Left ventricle myocardium inferior (tissue), 1 donor: ENCODE results near the gene AIG1. TPM values are rescaled to one million over a fixed set of nuclear protein-coding genes. Genes with fewer than 3 reads are reported as not detected.
"Not testable (repeated sequence)": the region's sequence is repeated elsewhere in the genome, so short reads cannot be mapped to it uniquely, and the experiment has no call there.

ENCODE experiments used
- DNase-seq: peaks from one replicate; pipeline ENCODE4 v3.0.0-alpha.2; 2020
- H3K27ac ChIP-seq: fragments of 200-600 bp; replicated peaks from 2 replicates; pipeline ENCODE4 v1.8.0; 2021
- H3K27me3 ChIP-seq: fragments of 200-600 bp; 2 replicates; pipeline ENCODE4 v1.8.0; 2021; ENCODE audit warnings: low read depth
- H3K36me3 ChIP-seq: fragments of 200-600 bp; 2 replicates; pipeline ENCODE4 v1.8.0; 2021
- H3K4me1 ChIP-seq: fragments of 200-600 bp; 2 replicates; pipeline ENCODE4 v1.8.0; 2021
- H3K4me3 ChIP-seq: fragments of 200-600 bp; 2 replicates; pipeline ENCODE4 v1.8.0; 2021; ENCODE audit warnings: mild to moderate bottlenecking, moderate library complexity
- H3K9me3 ChIP-seq: fragments of 200-600 bp; replicated peaks from 2 replicates; pipeline ENCODE4 v1.8.0; 2021
- CTCF ChIP-seq: fragments of 200-600 bp; IDR thresholded peaks from 2 replicates; pipeline ENCODE4 v1.8.0; 2021; ENCODE audit warnings: antibody characterized with exemption, mild to moderate bottlenecking, borderline replicate concordance
- intact Hi-C: fragments of 100-400 bp; cut with micrococcal nuclease; formaldehyde crosslinking; loops from one replicate; pipeline ENCODE4 v1.11.0; 2022
- total RNA-seq: library from RNA; stranded (reverse); fragmentation: NEBNext Ultra II Directional; extraction: Animal tissue kit (Norgen Biotek cat#: 25700); gene quantifications from one replicate; pipeline ENCODE4 v1.2.1, GENCODE V29; 2021
- donor health status: DM: no; HTN: yes; CAD: no; lungs with severe emphysema.

The AIG1 gene
- total RNA-seq, 1 donor from 2014 or later, result 76.5 TPM

- H3K4me3 ChIP-seq, result no peak overlapping the region
- no peaks in the 10 kb centered on the region for H3K4me1 ChIP-seq
- intact Hi-C loops, result no loop called here
- H3K27ac ChIP-seq, result no peak overlapping the region
- no peak for DNase-seq
- H3K36me3 ChIP-seq, result no peaks in the 10 kb centered on the region
- no peaks in the 10 kb centered on the region for H3K27me3 ChIP-seq
- TF ChIP-seq CTCF, result no peak
- H3K9me3 ChIP-seq, result no peaks in the 10 kb centered on the region
Observed at GRCh38 chr6:143037470-143037869, 23.2 kb upstream of the AIG1 start.

GRCh38 chr6:143038833-143039232, 21.9 kb upstream of the AIG1 start:
- Histone ChIP-seq H3K4me3 (no peak overlapping the region), H3K9me3 (no peaks in the 10 kb centered on the region), H3K27ac (no peak overlapping the region), H3K4me1 (no peaks in the 10 kb centered on the region), H3K27me3 (no peaks in the 10 kb centered on the region), H3K36me3 (no peaks in the 10 kb centered on the region)
- TF ChIP-seq CTCF, result no peak
- DNase-seq, result no peak
- intact Hi-C loops, result no loop called here

- H3K4me1 ChIP-seq, result no peaks in the 10 kb centered on the region
- H3K9me3 ChIP-seq, result no peaks in the 10 kb centered on the region
- H3K36me3 ChIP-seq, result no peaks in the 10 kb centered on the region
- DNase-seq, result no peak
- H3K4me3 ChIP-seq, result no peak overlapping the region
- TF ChIP-seq CTCF, result no peak
- intact Hi-C loops, result no loop called here
- H3K27me3 ChIP-seq, result no peaks in the 10 kb centered on the region
- no peak overlapping the region for H3K27ac ChIP-seq
Observed at GRCh38 chr6:143039548-143039947, 21.1 kb upstream of the AIG1 start.

- intact Hi-C loops, result no loop called here
- H3K4me3 ChIP-seq, result no peak overlapping the region
Observed at GRCh38 chr6:143040018-143040417, 20.7 kb upstream of the AIG1 start.

GRCh38 chr6:143044345-143044744, 16.3 kb upstream of the AIG1 start:
- H3K9me3 ChIP-seq, H3K4me3 ChIP-seq, H3K27me3 ChIP-seq, DNase-seq, H3K36me3 ChIP-seq, intact Hi-C loops, H3K4me1 ChIP-seq, H3K27ac ChIP-seq: not testable (repeated sequence)

More at GRCh38 chr6:143040018-143040417, 20.7 kb upstream of the AIG1 start:
- no peak for DNase-seq
- no peaks in the 10 kb centered on the region for H3K27me3 ChIP-seq
- H3K36me3 ChIP-seq, result no peaks in the 10 kb centered on the region
- no peaks in the 10 kb centered on the region for H3K9me3 ChIP-seq
- TF ChIP-seq CTCF, result no peak
- no peaks in the 10 kb centered on the region for H3K4me1 ChIP-seq
- H3K27ac ChIP-seq, result no peak overlapping the region

- no peaks in the 10 kb centered on the region for H3K4me1 ChIP-seq
- DNase-seq, result no peak
- H3K4me3 ChIP-seq, result no peak overlapping the region
- H3K36me3 ChIP-seq, result no peaks in the 10 kb centered on the region
- intact Hi-C loops, result no loop called here
- peaks cover 7% of the 10 kb centered on the region for H3K9me3 ChIP-seq
- no peak for TF ChIP-seq CTCF
- H3K27me3 ChIP-seq, result no peaks in the 10 kb centered on the region
- no peak overlapping the region for H3K27ac ChIP-seq
Observed at GRCh38 chr6:143049611-143050010, 11.1 kb upstream of the AIG1 start.
